BJ (cell line): ENCODE results near the gene PROCR. TPM values are rescaled to one million over a fixed set of nuclear protein-coding genes. Genes with fewer than 3 reads are reported as not detected.
A peak's percentile ranks its signal among the peaks of the same experiment; 100 is the strongest.
"Not testable (repeated sequence)": the region's sequence is repeated elsewhere in the genome, so short reads cannot be mapped to it uniquely, and the experiment has no call there.

Source experiments
- CTCF ChIA-PET: fragments of 350-600 bp; formaldehyde crosslinking; extraction: SDS; loops from one replicate; lab custom pipeline; 2021; ENCODE audit warnings: antibody characterized with exemption, inconsistent platforms; lab: Yijun Ruan, JAX
- POLR2A ChIA-PET: fragments of 300-600 bp; sonication (Branson Sonifier 250); formaldehyde crosslinking; extraction: SDS; loops from one replicate; lab custom pipeline; 2021; ENCODE audit warnings: antibody characterized with exemption; lab: Charles Lee
- DNase-seq: peaks from one replicate; pipeline ENCODE4 v3.0.0-alpha.2; 2011; ENCODE audit warnings: low read depth
- H3K27me3 ChIP-seq: 2 replicates; pipeline ENCODE4 v1.6.0; 2011; ENCODE audit warnings: low read length; ENCODE audit not compliant: control insufficient read depth, insufficient read depth
- H3K36me3 ChIP-seq: 2 replicates; pipeline ENCODE4 v1.5.1; 2011; ENCODE audit warnings: low read length; ENCODE audit not compliant: control insufficient read depth, insufficient read depth
- H3K4me3 ChIP-seq: 2 replicates; pipeline ENCODE4 v1.5.1; 2011; ENCODE audit warnings: low read depth, mild to moderate bottlenecking, control low read depth, low read length
- polyA plus RNA-seq: library from polyadenylated mRNA; depleted of rRNA; stranded (reverse); fragments of >200 nt; gene quantifications from 2 replicates; pipeline ENCODE4 v1.2.3, GENCODE V29; 2011
- TF ChIP-seq, protein P1 (sequence below): IDR thresholded peaks from 2 replicates; pipeline ENCODE4 v1.5.1; 2011; ENCODE audit warnings: low read depth, mild to moderate bottlenecking, control low read depth, inconsistent platforms, low read length, moderate library complexity; ENCODE audit not compliant: insufficient read depth

Gene PROCR
- polyA plus RNA-seq, 1 experiment = 32.8 TPM

DNA sequence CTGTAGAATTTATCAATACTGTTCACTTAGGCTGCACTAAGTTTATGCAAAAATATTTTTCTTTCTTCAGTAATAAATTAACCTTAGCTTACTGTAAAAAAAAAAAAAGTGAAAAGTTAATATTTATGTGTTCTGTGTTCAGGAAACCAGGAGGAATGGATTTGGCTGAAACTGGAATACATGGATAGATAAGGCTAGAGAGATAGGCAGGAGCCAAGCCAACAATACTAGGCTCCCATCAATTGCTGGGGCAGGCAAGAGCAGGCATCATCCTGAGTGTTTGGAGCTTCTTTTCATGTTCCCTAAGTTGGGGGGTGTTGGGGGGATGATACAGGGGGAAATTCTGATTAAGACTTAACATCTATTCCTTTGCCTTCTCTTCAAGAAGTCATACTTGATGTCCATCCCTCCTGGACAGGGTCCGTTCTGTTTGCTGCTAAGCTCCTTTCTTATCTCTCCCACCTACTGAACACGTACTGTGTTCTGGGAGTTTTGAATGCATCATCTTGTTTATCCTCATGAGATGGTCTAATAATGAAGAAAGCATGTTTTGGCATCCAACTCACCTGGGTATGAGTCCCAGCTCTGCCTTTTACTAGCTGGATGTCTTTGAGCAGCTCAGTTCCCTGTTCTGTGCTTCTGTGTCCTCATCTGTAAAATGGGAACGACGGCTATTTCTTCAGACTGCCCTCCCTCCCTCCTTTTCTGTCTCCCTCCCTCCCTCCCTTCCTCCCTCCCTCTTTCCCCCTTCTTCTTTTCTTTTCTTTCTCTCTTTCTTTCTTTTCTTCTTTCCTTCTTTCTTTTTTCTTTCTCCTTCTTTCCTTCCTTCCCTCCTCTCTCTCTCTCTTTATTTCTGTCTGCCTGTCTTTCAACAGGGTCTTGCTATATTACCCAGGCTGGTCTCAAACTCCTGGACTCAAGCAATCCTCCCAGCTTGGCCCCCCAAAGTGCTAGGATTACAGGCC, 6.4 kb upstream of the PROCR start:
- no peak for DNase-seq
- ChIA-PET POLR2A (interaction anchor here (0.5 kb wide), 1 partner anchor 262 kb away, joined by 5 read pairs; no protein-coding TSS in a partner anchor), CTCF (interaction anchor here (0.6 to 1.0 kb wide), 3 partner anchors 18 to 280 kb away, joined by 3 to 4 read pairs (median 3); partner anchors contain the start of gene EDEM2)

DNA sequence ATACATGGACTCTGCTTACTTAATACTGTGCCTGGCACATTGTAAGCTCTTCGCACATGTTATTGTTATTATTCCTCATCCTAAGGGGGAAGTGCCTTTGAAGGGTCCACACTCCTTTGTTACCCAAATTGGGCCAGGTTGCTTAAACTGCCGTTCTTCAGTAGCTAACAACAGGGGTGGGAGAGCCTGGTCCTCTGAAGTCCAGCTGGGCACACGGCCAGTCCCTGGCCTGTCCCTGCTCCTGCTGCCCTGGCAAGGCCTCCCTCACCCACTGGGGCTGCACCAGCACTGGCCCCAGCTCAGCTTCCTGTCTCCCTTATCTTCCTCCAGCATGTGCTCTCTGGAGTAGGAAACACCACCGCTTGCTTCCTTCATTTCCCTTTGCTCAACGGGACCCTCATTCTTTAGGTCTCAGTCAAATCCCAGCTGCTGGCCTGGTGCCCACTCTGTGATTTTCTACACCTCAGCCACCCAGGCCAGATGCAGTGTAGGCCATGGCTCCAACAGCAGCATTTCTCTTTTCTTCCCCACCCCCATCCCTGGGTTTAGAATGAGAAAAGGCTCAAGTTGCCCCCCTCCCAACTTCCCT, 5.5 kb upstream of the PROCR start:
- TF ChIP-seq, protein P1, sequence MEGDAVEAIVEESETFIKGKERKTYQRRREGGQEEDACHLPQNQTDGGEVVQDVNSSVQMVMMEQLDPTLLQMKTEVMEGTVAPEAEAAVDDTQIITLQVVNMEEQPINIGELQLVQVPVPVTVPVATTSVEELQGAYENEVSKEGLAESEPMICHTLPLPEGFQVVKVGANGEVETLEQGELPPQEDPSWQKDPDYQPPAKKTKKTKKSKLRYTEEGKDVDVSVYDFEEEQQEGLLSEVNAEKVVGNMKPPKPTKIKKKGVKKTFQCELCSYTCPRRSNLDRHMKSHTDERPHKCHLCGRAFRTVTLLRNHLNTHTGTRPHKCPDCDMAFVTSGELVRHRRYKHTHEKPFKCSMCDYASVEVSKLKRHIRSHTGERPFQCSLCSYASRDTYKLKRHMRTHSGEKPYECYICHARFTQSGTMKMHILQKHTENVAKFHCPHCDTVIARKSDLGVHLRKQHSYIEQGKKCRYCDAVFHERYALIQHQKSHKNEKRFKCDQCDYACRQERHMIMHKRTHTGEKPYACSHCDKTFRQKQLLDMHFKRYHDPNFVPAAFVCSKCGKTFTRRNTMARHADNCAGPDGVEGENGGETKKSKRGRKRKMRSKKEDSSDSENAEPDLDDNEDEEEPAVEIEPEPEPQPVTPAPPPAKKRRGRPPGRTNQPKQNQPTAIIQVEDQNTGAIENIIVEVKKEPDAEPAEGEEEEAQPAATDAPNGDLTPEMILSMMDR = no peak
- Histone ChIP-seq H3K36me3 (no peaks in the 10 kb centered on the region), H3K27me3 (0 out of 2 replicates have a peak, but pooled peaks cover 2% of the 10 kb centered on the region), H3K4me3 (no peak overlapping the region)
- CTCF ChIA-PET = interaction anchor here (0.9 to 1.0 kb wide), 3 partner anchors 9 to 19 kb away, joined by 3 to 4 read pairs (median 3); partner anchors contain the start of gene EDEM2
- DNase-seq = no peak
- POLR2A ChIA-PET = interaction anchor here (0.5 kb wide), 1 partner anchor 263 kb away, joined by 5 read pairs; no protein-coding TSS in a partner anchor

More for the DNA sequence above, 6.4 kb upstream of the PROCR start:
- H3K36me3 ChIP-seq = no peaks in the 10 kb centered on the region
- H3K4me3 ChIP-seq = no peak overlapping the region
- 0 out of 2 replicates have a peak, but pooled peaks cover 2% of the 10 kb centered on the region for H3K27me3 ChIP-seq
- TF ChIP-seq, protein P1 = no peak

DNA sequence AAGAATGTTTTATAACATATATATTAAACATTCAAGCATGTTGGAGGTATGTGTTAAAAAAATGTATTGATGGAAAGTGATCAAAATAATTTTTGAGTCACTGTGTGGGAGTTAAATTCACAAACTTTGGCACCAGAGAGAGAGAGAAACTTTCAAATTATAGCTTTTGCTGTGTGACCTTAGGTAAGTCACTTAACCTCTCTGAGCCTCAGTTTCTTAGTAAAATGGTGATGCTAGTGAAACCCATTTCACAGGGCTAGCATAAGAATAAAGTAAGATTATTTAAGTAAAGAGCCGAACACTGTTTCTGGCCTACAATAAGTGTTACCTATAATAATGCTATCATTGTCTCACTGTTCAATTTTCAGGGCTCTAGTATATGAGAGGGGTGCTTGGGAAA, 4.1 kb upstream of the PROCR start:
- no peaks in the 10 kb centered on the region for H3K27me3 ChIP-seq
- TF ChIP-seq, protein P1 = no peak
- no peak overlapping the region for H3K4me3 ChIP-seq
- no peaks in the 10 kb centered on the region for H3K36me3 ChIP-seq
- no peak for DNase-seq
- CTCF ChIA-PET = no interaction called here
- POLR2A ChIA-PET = no interaction called here

DNA sequence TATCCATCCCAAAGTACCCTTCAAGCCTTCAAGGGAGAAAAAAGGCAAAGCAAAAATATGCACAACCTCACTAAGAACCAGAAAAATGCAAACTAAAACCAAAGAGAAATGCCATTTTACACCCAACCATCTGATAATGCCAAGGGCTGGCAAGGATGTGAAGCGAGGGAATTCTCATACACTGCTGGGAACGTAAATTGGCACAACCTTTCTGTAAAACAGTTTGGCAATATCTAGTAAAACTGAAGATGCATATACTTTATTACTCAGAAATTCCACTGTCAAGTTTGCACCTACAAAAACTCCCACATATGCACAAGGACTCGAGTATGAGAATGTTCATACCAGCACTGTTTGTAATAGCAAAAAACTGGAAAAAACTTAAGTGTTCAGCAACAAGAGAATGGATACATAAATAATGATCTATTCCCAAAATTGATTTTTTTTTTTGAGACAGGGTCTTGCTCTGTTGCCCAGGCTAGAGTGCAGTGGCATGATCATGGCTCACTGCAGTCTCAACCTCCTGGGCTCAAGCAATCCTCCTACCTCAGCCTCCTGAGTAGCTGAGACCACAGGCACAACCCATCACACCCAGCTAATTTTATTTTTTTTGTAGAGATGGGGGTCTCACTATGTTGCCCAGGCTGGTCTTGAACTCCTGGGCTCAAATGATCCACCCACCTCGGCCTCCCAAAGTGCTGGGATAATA, 3.0 kb upstream of the PROCR start:
- CTCF ChIA-PET, DNase-seq, H3K36me3 ChIP-seq, H3K4me3 ChIP-seq, POLR2A ChIA-PET, H3K27me3 ChIP-seq: not testable (repeated sequence)

DNA sequence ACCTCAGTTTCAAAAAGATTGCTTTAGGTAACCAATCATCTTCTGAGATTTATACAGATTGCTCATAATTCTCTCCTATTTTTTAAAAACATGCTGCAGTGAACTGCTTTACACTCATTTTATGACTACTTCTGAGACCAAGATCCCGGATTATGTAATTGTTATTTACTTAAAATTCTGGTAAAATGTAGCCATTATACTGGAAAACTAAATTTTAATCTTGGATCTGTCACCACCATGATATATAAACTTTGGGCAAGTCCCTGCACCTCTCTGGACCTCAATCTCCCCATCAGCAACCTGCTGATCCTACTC, 477 bp upstream of the PROCR start:
- no peaks in the 10 kb centered on the region for H3K27me3 ChIP-seq
- H3K36me3 ChIP-seq = peaks cover under 1% of the 10 kb centered on the region; the same call in 1 of the 2 replicates
- ChIA-PET CTCF (no interaction called here), POLR2A (no interaction called here)
- TF ChIP-seq, protein P1 = no peak
- H3K4me3 ChIP-seq = peak overlapping the region; percentile 43
- no peak for DNase-seq
